Subcutaneous adipose tissue (tissue), 4 donors: ENCODE measurements around the gene TGFB1I1. TPM values are rescaled to one million over a fixed set of nuclear protein-coding genes. Genes with fewer than 3 reads are reported as not detected.

Experiments used
- CTCF ChIP-seq: fragments of 450-650 bp; IDR thresholded peaks from one replicate; pipeline ENCODE4 v1.5.1; 2016; ENCODE audit warnings: low read depth, mild to moderate bottlenecking, control low read depth, antibody characterized with exemption, moderate library complexity
- total RNA-seq, 4 donors: library from RNA; depleted of rRNA; stranded (reverse); fragments of >200 nt; gene quantifications; one replicate each; pipeline ENCODE4 v1.1.0, GENCODE V29; 2016

The TGFB1I1 gene
- total RNA-seq, 4 donors from 2014 or later = 12.6 to 35.0 (median 19.7) TPM

GRCh38 chr16:31474773-31475738, 3.1 kb downstream of the TGFB1I1 start:
- TF ChIP-seq CTCF = no peak

- no peak for TF ChIP-seq CTCF
Measured at GRCh38 chr16:31475946-31476302, 4.0 kb downstream of the TGFB1I1 start.

GRCh38 chr16:31476303-31477219, 4.6 kb downstream of the TGFB1I1 start:
- TF ChIP-seq CTCF = no peak

- no peak for TF ChIP-seq CTCF
Measured at GRCh38 chr16:31477220-31478216, 5.6 kb downstream of the TGFB1I1 start.

GRCh38 chr16:31478956-31479355, 7.0 kb downstream of the TGFB1I1 start:
- no peak for TF ChIP-seq CTCF

- TF ChIP-seq CTCF = no peak
Measured at GRCh38 chr16:31479751-31480150, 7.8 kb downstream of the TGFB1I1 start.
